Measurements from ENCODE around the gene HPCAL1.

Gene HPCAL1

GRCh38 chr2:10308866-10309265, 6.2 kb downstream of the HPCAL1 start:
- Histone ChIP-seq H3K36me3 (replicated peaks) (no peaks in the 10 kb centered on the region), H3K4me3 (no peak overlapping the region), H3K27me3 (ENCODE audit: low read depth) (no peaks in the 10 kb centered on the region), H3K4me1 (peaks cover 13% of the 10 kb centered on the region), H3K9me3 (no peaks in the 10 kb centered on the region)
- no peak for DNase-seq (ENCODE audit: low spot score in 2 of 2)
- in situ Hi-C loops (cut with MboI; ENCODE audit: low sequenced_read_pairs): no loop called here

DNA sequence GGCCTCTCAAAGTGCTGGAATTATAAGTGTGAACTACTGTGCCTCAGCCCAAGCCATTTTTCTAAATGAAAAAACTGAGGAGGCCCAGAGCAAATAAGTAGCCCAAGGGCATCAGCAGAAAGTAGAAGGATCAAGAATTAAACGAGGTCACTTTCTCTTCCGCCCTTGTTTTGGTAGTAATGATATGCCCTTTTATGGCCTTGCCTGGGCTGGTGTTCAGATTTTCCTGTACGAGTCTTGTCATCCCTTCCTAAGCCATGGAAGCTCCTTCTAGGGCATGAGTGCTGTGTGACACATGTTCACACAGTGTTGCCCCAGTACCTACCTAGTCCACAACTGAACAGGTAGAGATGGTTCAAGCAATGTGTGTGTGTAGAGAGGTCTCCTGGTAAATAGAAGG, 6.6 kb downstream of the HPCAL1 start:
- Histone ChIP-seq H3K27me3 (ENCODE audit: low read depth) (no peaks in the 10 kb centered on the region), H3K36me3 (replicated peaks) (no peaks in the 10 kb centered on the region), H3K4me3 (no peak overlapping the region), H3K4me1 (peaks cover 13% of the 10 kb centered on the region), H3K9me3 (no peaks in the 10 kb centered on the region)
- no peak for DNase-seq (ENCODE audit: low spot score in 2 of 2)
- in situ Hi-C loops (cut with MboI; ENCODE audit: low sequenced_read_pairs): no loop called here

DNA sequence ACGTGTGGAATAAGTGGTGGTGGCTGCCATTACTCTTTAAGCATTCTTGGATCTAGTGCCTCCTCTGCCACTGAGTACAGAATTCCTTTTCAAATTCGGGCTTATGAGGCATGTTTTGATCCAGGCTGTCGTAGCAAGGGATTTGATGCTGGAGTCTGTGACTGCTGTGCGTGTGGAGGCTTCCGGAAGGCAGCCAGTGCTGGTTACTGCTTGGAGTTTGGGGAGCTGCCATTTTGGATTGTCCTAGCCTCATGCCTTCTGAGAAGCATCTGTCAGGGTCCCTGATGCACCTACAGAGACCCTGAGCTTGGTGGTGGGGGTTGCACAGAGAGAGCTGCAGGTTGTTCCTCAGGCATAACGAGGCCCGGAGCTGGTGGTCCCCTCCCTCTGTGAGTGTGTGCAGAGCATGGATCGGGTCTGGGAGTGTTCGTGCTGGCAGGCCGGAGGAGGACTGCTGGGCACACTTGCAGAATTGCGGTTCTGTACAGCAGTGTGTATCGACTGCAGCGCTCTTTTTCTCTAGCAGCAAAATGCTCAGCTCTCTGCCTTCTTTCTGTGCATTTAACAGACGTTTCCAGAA, 7.7 kb downstream of the HPCAL1 start:
- H3K9me3 ChIP-seq: no peaks in the 10 kb centered on the region
- H3K27me3 ChIP-seq (ENCODE audit: low read depth): no peaks in the 10 kb centered on the region
- no peaks in the 10 kb centered on the region for H3K36me3 ChIP-seq (replicated peaks)
- DNase-seq (ENCODE audit: low spot score in 2 of 2): no peak
- H3K4me1 ChIP-seq: peaks cover 3% of the 10 kb centered on the region; the same call in 1 of the 2 replicates
- in situ Hi-C loops (cut with MboI; ENCODE audit: low sequenced_read_pairs): no loop called here
- H3K4me3 ChIP-seq: no peak overlapping the region

DNA sequence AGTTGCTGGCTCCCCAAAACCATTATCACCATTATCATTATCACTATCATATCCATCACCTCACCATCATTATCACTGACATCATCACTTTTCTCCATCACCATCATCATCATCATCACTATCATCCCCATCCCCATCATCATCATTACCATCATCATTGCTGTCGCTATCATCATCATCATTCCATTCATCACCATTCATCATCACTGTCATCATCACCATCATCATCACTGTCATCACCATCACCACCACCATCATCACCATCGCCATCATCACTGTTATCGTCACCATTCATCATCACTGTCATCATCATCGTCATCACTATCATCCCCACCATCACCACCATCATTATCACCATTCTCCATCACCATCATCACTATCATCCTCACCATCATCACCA, 9.0 kb downstream of the HPCAL1 start:
- no peaks in the 10 kb centered on the region for H3K27me3 ChIP-seq (ENCODE audit: low read depth)
- in situ Hi-C loops (cut with MboI; ENCODE audit: low sequenced_read_pairs): no loop called here
- H3K4me3 ChIP-seq: no peak overlapping the region
- no peaks in the 10 kb centered on the region for H3K9me3 ChIP-seq
- no peaks in the 10 kb centered on the region for H3K4me1 ChIP-seq
- DNase-seq (ENCODE audit: low spot score in 2 of 2): no peak
- H3K36me3 ChIP-seq (replicated peaks): no peaks in the 10 kb centered on the region

GRCh38 chr2:10312437-10312957, 9.8 kb downstream of the HPCAL1 start:
- in situ Hi-C loops (cut with MboI; ENCODE audit: low sequenced_read_pairs): no loop called here
- H3K27me3 ChIP-seq (ENCODE audit: low read depth): no peaks in the 10 kb centered on the region
- no peak for DNase-seq (ENCODE audit: low spot score in 2 of 2)

GRCh38 chr2:10316336-10316735, 13.6 kb downstream of the HPCAL1 start:
- in situ Hi-C loops (cut with MboI; ENCODE audit: low sequenced_read_pairs): no loop called here
- Histone ChIP-seq H3K9me3 (peaks cover 2% of the 10 kb centered on the region; the same call in 1 of the 2 replicates), H3K36me3 (replicated peaks) (no peaks in the 10 kb centered on the region), H3K4me3 (no peak overlapping the region), H3K4me1 (no peaks in the 10 kb centered on the region), H3K27me3 (ENCODE audit: low read depth) (no peaks in the 10 kb centered on the region)
- DNase-seq (ENCODE audit: low spot score in 2 of 2): no peak

More at GRCh38 chr2:10312437-10312957, 9.8 kb downstream of the HPCAL1 start:
- no peaks in the 10 kb centered on the region for H3K9me3 ChIP-seq
- H3K4me1 ChIP-seq: no peaks in the 10 kb centered on the region
- no peak overlapping the region for H3K4me3 ChIP-seq
- no peaks in the 10 kb centered on the region for H3K36me3 ChIP-seq (replicated peaks)

DNA sequence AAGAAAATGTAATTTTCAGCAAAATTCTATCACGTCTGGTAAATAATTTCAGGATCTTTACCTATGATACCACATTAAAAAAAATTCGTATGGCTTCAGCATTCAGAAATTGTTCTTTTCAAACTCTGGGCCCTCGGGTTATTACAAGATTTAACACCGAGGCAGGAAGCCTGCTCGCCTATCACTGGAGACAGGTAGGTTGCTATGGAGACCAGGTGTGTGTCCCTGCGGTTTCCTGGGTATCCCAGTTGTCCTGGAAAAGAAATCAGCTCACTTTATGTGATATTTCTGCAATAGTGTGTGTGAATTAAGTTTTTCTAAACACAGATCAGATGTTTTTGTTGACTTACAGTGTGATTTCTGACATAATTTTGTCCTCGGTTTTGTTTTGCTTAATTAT, 14.2 kb downstream of the HPCAL1 start:
- H3K27me3 ChIP-seq (ENCODE audit: low read depth): no peaks in the 10 kb centered on the region
- peaks cover 2% of the 10 kb centered on the region; the same call in 1 of the 2 replicates for H3K9me3 ChIP-seq
- no peaks in the 10 kb centered on the region for H3K36me3 ChIP-seq (replicated peaks)
- in situ Hi-C loops (cut with MboI; ENCODE audit: low sequenced_read_pairs): no loop called here
- no peak for DNase-seq (ENCODE audit: low spot score in 2 of 2)
- H3K4me1 ChIP-seq: no peaks in the 10 kb centered on the region
- H3K4me3 ChIP-seq: no peak overlapping the region

DNA sequence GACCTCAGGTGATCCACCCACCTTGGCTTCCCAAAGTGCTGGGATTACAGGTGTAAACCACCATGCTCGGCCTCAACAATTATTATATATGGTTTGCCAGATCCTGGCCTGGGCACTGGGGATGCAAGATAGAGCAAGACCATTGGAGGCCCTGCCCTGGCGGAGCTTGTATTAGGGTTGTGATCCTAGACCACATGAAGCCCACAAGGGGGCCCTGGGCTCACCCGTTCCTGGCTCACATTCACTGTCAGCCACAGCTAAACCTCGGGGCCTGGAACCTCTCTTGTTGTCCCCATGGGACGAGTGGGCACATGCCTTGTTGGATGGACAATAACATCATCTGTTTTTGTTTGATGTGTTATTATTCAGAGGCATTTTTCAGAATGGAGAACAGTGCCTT, 14.9 kb downstream of the HPCAL1 start:
- DNase-seq (ENCODE audit: low spot score in 2 of 2): no peak
- H3K36me3 ChIP-seq (replicated peaks): no peaks in the 10 kb centered on the region
- H3K4me1 ChIP-seq: no peaks in the 10 kb centered on the region
- H3K9me3 ChIP-seq: peaks cover 2% of the 10 kb centered on the region; the same call in 1 of the 2 replicates
- no peaks in the 10 kb centered on the region for H3K27me3 ChIP-seq (ENCODE audit: low read depth)
- H3K4me3 ChIP-seq: no peak overlapping the region
- in situ Hi-C loops (cut with MboI; ENCODE audit: low sequenced_read_pairs): no loop called here

DNA sequence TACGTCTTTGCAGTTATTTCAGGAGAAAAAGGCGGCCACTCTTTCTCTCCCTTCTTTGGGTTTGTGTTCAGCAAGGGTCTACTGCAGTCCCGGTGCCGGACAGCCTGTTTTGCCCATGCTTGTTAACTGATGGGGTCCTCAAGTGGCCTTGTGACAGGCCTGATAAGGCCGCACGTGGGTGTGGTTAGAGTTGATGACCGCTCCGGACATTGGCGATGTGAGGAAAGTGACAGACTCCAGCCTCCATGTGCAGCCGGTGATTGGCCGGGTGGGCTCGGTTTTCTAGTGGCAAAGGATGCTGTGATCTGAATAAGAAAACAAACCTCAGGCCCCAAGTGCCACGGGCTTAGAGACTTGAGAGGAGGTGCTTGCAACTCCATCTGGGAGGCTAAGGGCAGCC, 15.6 kb downstream of the HPCAL1 start:
- in situ Hi-C loops (cut with MboI; ENCODE audit: low sequenced_read_pairs): no loop called here
- Histone ChIP-seq H3K4me1 (no peaks in the 10 kb centered on the region), H3K36me3 (replicated peaks) (no peaks in the 10 kb centered on the region), H3K27me3 (ENCODE audit: low read depth) (no peaks in the 10 kb centered on the region), H3K4me3 (no peak overlapping the region), H3K9me3 (peaks cover 2% of the 10 kb centered on the region; the same call in 1 of the 2 replicates)
- no peak for DNase-seq (ENCODE audit: low spot score in 2 of 2)

GRCh38 chr2:10319892-10320574, 17.3 kb downstream of the HPCAL1 start:
- DNase-seq (ENCODE audit: low spot score in 2 of 2): no peak
- no peak overlapping the region for H3K4me3 ChIP-seq
- in situ Hi-C loops (cut with MboI; ENCODE audit: low sequenced_read_pairs): no loop called here
- H3K4me1 ChIP-seq: peaks cover 11% of the 10 kb centered on the region
- H3K9me3 ChIP-seq: peaks cover 2% of the 10 kb centered on the region; the same call in 1 of the 2 replicates
- H3K36me3 ChIP-seq (replicated peaks): no peaks in the 10 kb centered on the region
- H3K27me3 ChIP-seq (ENCODE audit: low read depth): no peaks in the 10 kb centered on the region

DNA sequence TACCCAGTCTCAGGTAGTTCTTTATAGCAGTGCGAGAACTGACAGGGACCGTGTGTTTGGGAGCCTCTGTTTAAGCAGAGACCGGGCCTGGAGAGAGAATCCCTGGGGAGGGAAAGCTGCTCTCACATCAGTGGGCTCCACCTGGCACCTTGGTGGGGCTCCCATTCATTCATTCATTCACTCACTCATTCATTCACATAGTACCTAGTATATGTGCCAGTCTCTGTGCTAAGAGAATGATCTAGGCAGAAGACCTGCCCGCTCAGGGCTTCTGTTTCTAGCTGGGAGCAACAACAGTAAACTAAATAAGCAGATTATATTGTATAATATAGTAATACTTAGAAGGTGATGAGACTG, 17.8 kb downstream of the HPCAL1 start:
- Histone ChIP-seq H3K4me3 (no peak overlapping the region), H3K36me3 (replicated peaks) (no peaks in the 10 kb centered on the region), H3K9me3 (peaks cover 2% of the 10 kb centered on the region; the same call in 1 of the 2 replicates), H3K27me3 (ENCODE audit: low read depth) (no peaks in the 10 kb centered on the region), H3K4me1 (peaks cover 11% of the 10 kb centered on the region)
- in situ Hi-C loops (cut with MboI; ENCODE audit: low sequenced_read_pairs): no loop called here
- no peak for DNase-seq (ENCODE audit: low spot score in 2 of 2)

- no peak for DNase-seq (ENCODE audit: low spot score in 2 of 2)
- Histone ChIP-seq H3K36me3 (replicated peaks) (no peaks in the 10 kb centered on the region), H3K4me3 (no peak overlapping the region), H3K9me3 (peaks cover 2% of the 10 kb centered on the region; the same call in 1 of the 2 replicates), H3K27me3 (ENCODE audit: low read depth) (no peaks in the 10 kb centered on the region), H3K4me1 (peaks cover 11% of the 10 kb centered on the region)
- in situ Hi-C loops (cut with MboI; ENCODE audit: low sequenced_read_pairs): no loop called here
Observed at GRCh38 chr2:10320933-10321332, 18.2 kb downstream of the HPCAL1 start.

GRCh38 chr2:10321622-10322021, 18.9 kb downstream of the HPCAL1 start:
- peaks cover 2% of the 10 kb centered on the region; the same call in 1 of the 2 replicates for H3K9me3 ChIP-seq
- no peaks in the 10 kb centered on the region for H3K36me3 ChIP-seq (replicated peaks)
- no peak overlapping the region for H3K4me3 ChIP-seq
- DNase-seq (ENCODE audit: low spot score in 2 of 2): no peak
- in situ Hi-C loops (cut with MboI; ENCODE audit: low sequenced_read_pairs): no loop called here
- H3K27me3 ChIP-seq (ENCODE audit: low read depth): no peaks in the 10 kb centered on the region
- H3K4me1 ChIP-seq: peaks cover 11% of the 10 kb centered on the region

- no peaks in the 10 kb centered on the region for H3K27me3 ChIP-seq (ENCODE audit: low read depth)
- no peaks in the 10 kb centered on the region for H3K36me3 ChIP-seq (replicated peaks)
- peaks cover 2% of the 10 kb centered on the region; the same call in 1 of the 2 replicates for H3K9me3 ChIP-seq
- DNase-seq (ENCODE audit: low spot score in 2 of 2): no peak
- peaks cover 11% of the 10 kb centered on the region for H3K4me1 ChIP-seq
- H3K4me3 ChIP-seq: no peak overlapping the region
- in situ Hi-C loops (cut with MboI; ENCODE audit: low sequenced_read_pairs): no loop called here
Observed at GRCh38 chr2:10322481-10322880, 19.8 kb downstream of the HPCAL1 start.
